Astrocyte of the spinal cord (primary cell): ENCODE data around the gene PIAS2.

Experiments used
- DNase-seq: peaks from one replicate; pipeline ENCODE4 v3.0.0; 2011; ENCODE audit warnings: low read depth, low spot score
- H3K4me3 ChIP-seq: 2 replicates; pipeline ENCODE4 v1.5.1; 2011; ENCODE audit warnings: low read depth, mild to moderate bottlenecking, low read length, moderate library complexity
- CTCF ChIP-seq: IDR thresholded peaks from 2 replicates; pipeline ENCODE4 v1.5.1; 2012; ENCODE audit warnings: low read depth, mild to moderate bottlenecking, low read length, inconsistent platforms
- in situ Hi-C: cut with HindIII; loops from 2 replicates; pipeline ENCODE4 v1.10.0; 2017; ENCODE audit warnings: low sequenced_read_pairs

PIAS2 gene

DNA sequence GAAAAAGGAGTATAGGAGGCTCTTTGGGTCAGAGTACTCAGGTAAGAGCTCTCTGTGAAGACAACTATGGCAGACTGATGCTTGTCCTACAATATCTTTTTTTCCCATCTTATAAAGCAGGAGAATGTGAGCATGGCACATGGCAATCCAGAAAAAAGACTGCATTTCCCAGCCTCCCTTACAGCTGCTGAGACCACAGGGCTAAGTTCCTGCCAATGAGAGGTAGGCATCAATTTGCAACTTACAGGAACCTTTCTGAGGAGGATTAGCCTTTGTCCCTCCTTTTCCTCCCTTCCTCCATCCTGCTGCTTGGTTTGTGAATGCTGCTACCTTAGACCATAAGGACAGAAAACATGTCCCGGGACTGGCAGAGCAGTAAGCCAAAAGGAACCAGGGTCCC lies 122.7 kb downstream of the PIAS2 start:
- H3K4me3 ChIP-seq: no peak overlapping the region
- no peak for DNase-seq
- TF ChIP-seq CTCF: no peak
- in situ Hi-C loops: no loop called here

- TF ChIP-seq CTCF: no peak
- in situ Hi-C loops: no loop called here
- H3K4me3 ChIP-seq: no peak overlapping the region
- DNase-seq: no peak
Observed at GRCh38 chr18:46793565-46793964, 123.7 kb downstream of the PIAS2 start.

DNA sequence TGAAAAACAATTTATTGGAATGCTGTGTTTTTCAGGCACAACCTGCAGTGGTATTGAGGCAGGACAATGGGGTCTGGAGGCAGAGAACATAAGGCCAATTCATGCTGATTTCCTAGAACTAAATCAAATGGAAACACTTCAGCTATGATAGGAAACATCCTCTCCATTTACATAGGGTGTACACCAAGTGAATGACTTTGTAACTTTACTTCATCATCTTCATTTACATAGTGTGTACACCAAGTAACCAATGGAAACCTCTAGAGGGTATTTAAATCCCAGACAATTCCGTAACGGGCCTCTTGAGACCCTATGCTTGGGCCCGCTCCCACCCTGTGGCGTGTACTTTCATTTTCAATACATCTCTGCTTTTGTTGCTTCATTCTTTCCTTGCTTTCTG lies 128.2 kb downstream of the PIAS2 start:
- no peak for DNase-seq
- no peak for TF ChIP-seq CTCF
- H3K4me3 ChIP-seq: no peak overlapping the region
- in situ Hi-C loops: no loop called here

DNA sequence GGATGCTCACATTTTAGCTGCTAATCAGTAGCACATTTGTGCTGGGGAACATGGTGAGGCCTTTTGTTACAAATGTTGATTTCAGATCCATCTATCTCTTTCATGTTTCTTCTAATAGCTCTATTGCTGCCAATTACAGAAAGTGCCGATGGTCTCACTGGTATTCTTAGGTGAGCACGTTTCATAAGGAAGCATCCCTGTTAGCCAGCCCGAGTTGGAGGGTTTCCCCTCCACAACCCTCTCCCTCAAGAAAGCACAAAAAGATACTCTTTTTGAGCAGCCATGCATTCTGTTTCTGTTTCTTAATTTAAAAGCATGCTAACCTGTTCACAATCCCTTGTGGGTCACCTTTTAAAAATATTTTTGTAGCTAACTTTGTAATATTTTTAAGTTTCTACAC lies 129.6 kb downstream of the PIAS2 start:
- DNase-seq: no peak
- no peak for TF ChIP-seq CTCF
- in situ Hi-C loops: no loop called here
- no peak overlapping the region for H3K4me3 ChIP-seq

- in situ Hi-C loops: no loop called here
- no peak overlapping the region for H3K4me3 ChIP-seq
- no peak for DNase-seq
- no peak for TF ChIP-seq CTCF
Observed at GRCh38 chr18:46772357-46772756, 144.9 kb downstream of the PIAS2 start.

DNA sequence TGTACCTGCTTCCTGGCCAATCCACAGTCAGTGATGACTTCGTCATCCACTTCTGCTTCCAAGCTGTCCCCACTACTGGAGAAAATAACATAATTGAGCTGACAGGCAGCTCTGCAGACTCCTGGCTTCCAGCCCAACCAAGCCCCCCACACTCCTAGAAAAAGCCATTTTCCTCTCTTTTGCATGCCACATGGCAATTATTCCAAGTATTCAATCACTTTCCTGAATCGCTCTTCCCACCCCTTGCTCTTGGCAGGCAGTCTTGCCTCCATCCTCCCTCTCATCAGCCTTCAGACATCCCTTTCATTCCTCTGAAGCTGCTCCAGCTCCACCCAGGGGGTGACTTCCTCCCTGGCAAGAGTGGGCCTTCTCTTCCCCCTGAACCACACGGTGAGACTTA lies 146.2 kb downstream of the PIAS2 start:
- in situ Hi-C loops: no loop called here
- no peak for TF ChIP-seq CTCF
- H3K4me3 ChIP-seq: no peak overlapping the region
- DNase-seq: peak; percentile 16

- no peak overlapping the region for H3K4me3 ChIP-seq
- no peak for TF ChIP-seq CTCF
- in situ Hi-C loops: no loop called here
- no peak for DNase-seq
Observed at GRCh38 chr18:46770708-46771107, 146.6 kb downstream of the PIAS2 start.
